Gastroesophageal sphincter (tissue), 3 donors: Measurements from ENCODE around the gene ADAMTS2.

ENCODE experiments used
- CTCF ChIP-seq, 4 experiments: fragments of 200-600 bp in 2 of 4; fragments of 450-650 bp in 2 of 4; sonication (generic) in 1 of 4; IDR thresholded peaks; one replicate each; pipeline ENCODE4 v1.5.1; 2017 to 2019; ENCODE audit warnings: antibody characterized with exemption in 4 of 4, mild to moderate bottlenecking in 2 of 4, moderate library complexity in 2 of 4
- POLR2A ChIP-seq, 2 donors: fragments of 450-650 bp; IDR thresholded peaks; one replicate each; pipeline ENCODE4 v1.6.1; 2017; ENCODE audit warnings: antibody characterized with exemption in 2 of 2, mild to moderate bottlenecking in 2 of 2, moderate library complexity in 1 of 2
- POLR2AphosphoS5 ChIP-seq: sonication (generic); formaldehyde crosslinking; IDR thresholded peaks from one replicate; pipeline ENCODE4 v1.6.1; 2017; ENCODE audit warnings: antibody characterized with exemption

- TF ChIP-seq POLR2A (IDR thresholded peaks at IDR 0.05) = no peak
- TF ChIP-seq CTCF (IDR thresholded peaks at IDR 0.05) = no peak
- TF ChIP-seq POLR2AphosphoS5 = no peak
Observed at GRCh38 chr5:179337796-179338676, 7.2 kb downstream of the ADAMTS2 start.
